GM23338 (cell line): Measurements from ENCODE around the gene ZMAT2.

Experiments used
- CREB1 ChIP-seq: fragments of 250-450 bp; sonication (Bioruptor Pico); IDR thresholded peaks from 2 replicates; pipeline ENCODE4 v1.5.0; 2020; ENCODE audit warnings: low read depth, mild to moderate bottlenecking, moderate library complexity
- CTCF ChIP-seq, 2 experiments: fragments of 200-600 bp in 1 of 2; sonication (generic) in 1 of 2; conservative IDR thresholded peaks; 2 replicates each; pipeline versions ENCODE4 v1.5.1 to v1.6.1; 2016 to 2017; ENCODE audit warnings: antibody characterized with exemption in 2 of 2, low read depth in 2 of 2, mild to moderate bottlenecking in 2 of 2, moderate library complexity in 1 of 2
- ETS1 ChIP-seq: IDR thresholded peaks from 2 replicates; pipeline ENCODE4 v1.6.1; 2016; ENCODE audit warnings: antibody characterized with exemption
- EZH2 ChIP-seq: fragments of 200-600 bp; sonication (generic); IDR thresholded peaks from one replicate; pipeline ENCODE4 v1.8.0; 2017; ENCODE audit warnings: antibody characterized with exemption, mild to moderate bottlenecking, low read depth; ENCODE audit not compliant: unreplicated experiment
- EZH2phosphoT487 ChIP-seq: fragments of 200-600 bp; sonication (generic); IDR thresholded peaks from one replicate; pipeline ENCODE4 v1.8.1; 2018; ENCODE audit warnings: antibody characterized with exemption; ENCODE audit not compliant: unreplicated experiment
- JUNB ChIP-seq: IDR thresholded peaks from one replicate; pipeline ENCODE4 v1.6.1; 2016; ENCODE audit warnings: antibody characterized with exemption; ENCODE audit not compliant: unreplicated experiment
- NANOG ChIP-seq: IDR thresholded peaks from 2 replicates; pipeline ENCODE4 v1.6.1; 2016; ENCODE audit warnings: antibody characterized with exemption, borderline replicate concordance
- POLR2AphosphoS5 ChIP-seq: IDR thresholded peaks from 2 replicates; pipeline ENCODE4 v1.6.1; 2016; ENCODE audit warnings: antibody characterized with exemption, low read depth
- REST ChIP-seq: IDR thresholded peaks from one replicate; pipeline ENCODE4 v1.6.1; 2018; ENCODE audit warnings: antibody characterized with exemption; ENCODE audit not compliant: unreplicated experiment
- STAT1 ChIP-seq: IDR thresholded peaks from one replicate; pipeline ENCODE4 v1.6.1; 2016; ENCODE audit warnings: antibody characterized with exemption; ENCODE audit not compliant: unreplicated experiment
- ZNF331 ChIP-seq: fragments of 250-450 bp; sonication (Bioruptor Pico); IDR thresholded peaks from 2 replicates; pipeline ENCODE4 v1.5.0; 2020; ENCODE audit warnings: low read depth, mild to moderate bottlenecking, moderate library complexity
- ZNF462 ChIP-seq: fragments of 250-450 bp; sonication (Bioruptor Pico); IDR thresholded peaks from 2 replicates; pipeline ENCODE4 v1.5.0; 2020; ENCODE audit warnings: mild to moderate bottlenecking, moderate library complexity

- no peak for TF ChIP-seq CTCF (conservative IDR thresholded peaks at IDR 0.05; ENCODE audit: low read depth in 2 of 2)
- no peak for TF ChIP-seq EZH2phosphoT487
- TF ChIP-seq POLR2AphosphoS5 = no peak
- no peak for TF ChIP-seq EZH2
- no peak for TF ChIP-seq ETS1
- no peak for TF ChIP-seq STAT1
- no peak for TF ChIP-seq REST
- no peak for TF ChIP-seq JUNB
- TF ChIP-seq CREB1 (CRISPR knock-in tag) = no peak
- TF ChIP-seq NANOG = no peak
- TF ChIP-seq ZNF331 (CRISPR knock-in tag) = no peak
- TF ChIP-seq ZNF462 (CRISPR knock-in tag) = no peak
Observed at GRCh38 chr5:140713562-140714094, 13.4 kb downstream of the ZMAT2 start.
